Measurements from ENCODE around the gene FXYD5. TPM values are rescaled to one million over a fixed set of nuclear protein-coding genes. Genes with fewer than 3 reads are reported as not detected.

The FXYD5 gene
- total and polyA plus RNA-seq, 2 donors from 2014 or later, result 41.9 to 84.5 TPM

DNA sequence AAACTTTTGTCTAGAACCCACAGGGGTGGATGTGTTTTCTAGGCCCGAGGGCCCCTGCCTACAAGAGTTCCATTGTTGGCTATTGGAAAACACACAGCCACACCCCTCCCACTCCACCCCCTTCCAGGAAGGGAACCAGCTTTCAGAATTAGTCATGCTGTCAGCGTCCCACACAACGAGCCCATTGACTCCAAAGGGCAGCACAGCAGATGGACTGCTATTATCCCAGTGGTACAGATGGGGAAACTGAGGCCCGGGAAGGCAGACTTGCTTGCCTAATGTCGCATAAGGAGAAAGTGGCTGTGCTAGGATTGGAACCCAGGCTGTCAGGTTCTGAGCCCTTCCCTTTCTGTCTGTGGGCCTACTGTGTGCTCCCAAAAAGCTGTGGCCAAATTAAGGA lies 47.0 kb upstream of the FXYD5 start:
- intact Hi-C loops (cut with DNase I), result no loop called here
- no peak for FAIRE-seq
- H3K4me1 ChIP-seq (ENCODE audit: control insufficient read depth in 2 of 3, insufficient read depth in 2 of 3, low read depth in 1 of 3, low read length in 3 of 3), result no peaks in the 10 kb centered on the region
- no peak for DNase-seq
- no peak overlapping the region for H3K27ac ChIP-seq (ENCODE audit: low read depth in 2 of 2, low read length in 2 of 2)
- no peaks in the 10 kb centered on the region for H3K36me3 ChIP-seq (ENCODE audit: control insufficient read depth in 2 of 3, insufficient read depth in 3 of 3, low read length in 3 of 3)
- H3K9me3 ChIP-seq (ENCODE audit: control insufficient read depth in 2 of 3, insufficient read depth in 1 of 3, low read length in 3 of 3), result peaks cover 0 to 4% (median 3%) of the 10 kb centered on the region in 3 donors
- H3K4me3 ChIP-seq (ENCODE audit: low read length in 3 of 3), result no peak overlapping the region
- no peak overlapping the region for H3K9ac ChIP-seq (ENCODE audit: low read length in 3 of 3)
- no peak for TF ChIP-seq CTCF (IDR thresholded peaks at IDR 0.05; ENCODE audit: borderline replicate concordance, extremely low read depth, insufficient read depth)
- no peaks in the 10 kb centered on the region for H3K27me3 ChIP-seq (ENCODE audit: control insufficient read depth, insufficient read depth, low read length)

- DNase-seq, result no peak
- Histone ChIP-seq H3K27ac (ENCODE audit: low read depth in 2 of 2, low read length in 2 of 2) (no peak overlapping the region), H3K9ac (ENCODE audit: low read length in 3 of 3) (no peak overlapping the region), H3K4me3 (ENCODE audit: low read length in 3 of 3) (no peak overlapping the region), H3K9me3 (ENCODE audit: control insufficient read depth in 2 of 3, insufficient read depth in 1 of 3, low read length in 3 of 3) (peaks cover 0 to 4% (median 3%) of the 10 kb centered on the region in 3 donors), H3K36me3 (ENCODE audit: control insufficient read depth in 2 of 3, insufficient read depth in 3 of 3, low read length in 3 of 3) (no peaks in the 10 kb centered on the region), H3K27me3 (ENCODE audit: control insufficient read depth, insufficient read depth, low read length) (no peaks in the 10 kb centered on the region), H3K4me1 (ENCODE audit: control insufficient read depth in 2 of 3, insufficient read depth in 2 of 3, low read depth in 1 of 3, low read length in 3 of 3) (no peaks in the 10 kb centered on the region)
- no peak for FAIRE-seq
- TF ChIP-seq CTCF (IDR thresholded peaks at IDR 0.05; ENCODE audit: borderline replicate concordance, extremely low read depth, insufficient read depth), result no peak
- intact Hi-C loops (cut with DNase I), result no loop called here
These were observed 45.8 kb upstream of the FXYD5 start for GRCh38 chr19:35108730-35109129.

GRCh38 chr19:35109395-35110112 lies 45.0 kb upstream of the FXYD5 start:
- Histone ChIP-seq H3K9ac (ENCODE audit: low read length in 3 of 3) (no peak overlapping the region), H3K4me1 (ENCODE audit: control insufficient read depth in 2 of 3, insufficient read depth in 2 of 3, low read depth in 1 of 3, low read length in 3 of 3) (peaks cover 0 to 4% (median 0%) of the 10 kb centered on the region in 3 donors), H3K27ac (ENCODE audit: low read depth in 2 of 2, low read length in 2 of 2) (no peak overlapping the region), H3K27me3 (ENCODE audit: control insufficient read depth, insufficient read depth, low read length) (no peaks in the 10 kb centered on the region), H3K36me3 (ENCODE audit: control insufficient read depth in 2 of 3, insufficient read depth in 3 of 3, low read length in 3 of 3) (no peaks in the 10 kb centered on the region), H3K9me3 (ENCODE audit: control insufficient read depth in 2 of 3, insufficient read depth in 1 of 3, low read length in 3 of 3) (peaks cover 0 to 4% (median 3%) of the 10 kb centered on the region in 3 donors), H3K4me3 (ENCODE audit: low read length in 3 of 3) (no peak overlapping the region)
- no peak for TF ChIP-seq CTCF (IDR thresholded peaks at IDR 0.05; ENCODE audit: borderline replicate concordance, extremely low read depth, insufficient read depth)
- DNase-seq (no peak), FAIRE-seq (no peak)
- intact Hi-C loops (cut with DNase I), result no loop called here
